Measurements from ENCODE around the gene ZNF333.
"Not testable (repeated sequence)": the region's sequence is repeated elsewhere in the genome, so short reads cannot be mapped to it uniquely, and the experiment has no call there.

The ZNF333 gene

GRCh38 chr19:14767466-14767971 is 77.7 kb downstream of the ZNF333 start:
- in situ Hi-C loops (cut with MboI; ENCODE audit: low sequenced_read_pairs): loop anchor here (5.0 kb wide), 1 partner anchor 370 kb away; no protein-coding TSS in a partner anchor

- in situ Hi-C loops (cut with MboI; ENCODE audit: low sequenced_read_pairs): loop anchor here (5.0 kb wide), 1 partner anchor 371 kb away; no protein-coding TSS in a partner anchor
Observed at GRCh38 chr19:14768001-14768400, 78.2 kb downstream of the ZNF333 start.

- in situ Hi-C loops (cut with MboI; ENCODE audit: low sequenced_read_pairs): loop anchor here (5.0 kb wide), 1 partner anchor 372 kb away; no protein-coding TSS in a partner anchor
Observed at GRCh38 chr19:14769201-14769600, 79.4 kb downstream of the ZNF333 start.

GRCh38 chr19:14770136-14770535 is 80.3 kb downstream of the ZNF333 start:
- in situ Hi-C loops (cut with MboI; ENCODE audit: low sequenced_read_pairs): no loop called here

GRCh38 chr19:14770944-14771839 is 81.3 kb downstream of the ZNF333 start:
- in situ Hi-C loops (cut with MboI; ENCODE audit: low sequenced_read_pairs): no loop called here

GRCh38 chr19:14772467-14772866 is 82.6 kb downstream of the ZNF333 start:
- in situ Hi-C loops (cut with MboI; ENCODE audit: low sequenced_read_pairs): no loop called here

- in situ Hi-C loops (cut with MboI; ENCODE audit: low sequenced_read_pairs): no loop called here
Observed at GRCh38 chr19:14772995-14773394, 83.1 kb downstream of the ZNF333 start.

- in situ Hi-C loops (cut with MboI; ENCODE audit: low sequenced_read_pairs): not testable (repeated sequence)
Observed at GRCh38 chr19:14773722-14774121, 83.9 kb downstream of the ZNF333 start.

GRCh38 chr19:14774373-14774772 is 84.5 kb downstream of the ZNF333 start:
- in situ Hi-C loops (cut with MboI; ENCODE audit: low sequenced_read_pairs): no loop called here

GRCh38 chr19:14775326-14775725 is 85.5 kb downstream of the ZNF333 start:
- in situ Hi-C loops (cut with MboI; ENCODE audit: low sequenced_read_pairs): not testable (repeated sequence)

- in situ Hi-C loops (cut with MboI; ENCODE audit: low sequenced_read_pairs): no loop called here
Observed at GRCh38 chr19:14775869-14776586, 86.2 kb downstream of the ZNF333 start.

GRCh38 chr19:14777645-14778044 is 87.8 kb downstream of the ZNF333 start:
- in situ Hi-C loops (cut with MboI; ENCODE audit: low sequenced_read_pairs): not testable (repeated sequence)

GRCh38 chr19:14778110-14778845 is 88.4 kb downstream of the ZNF333 start, which contains the start of gene ADGRE2:
TSS of gene ADGRE2 (minus strand) at chr19:14778560. CDS start at chr19:14776756, 1,804 bp downstream.
- in situ Hi-C loops (cut with MboI; ENCODE audit: low sequenced_read_pairs): not testable (repeated sequence)

- in situ Hi-C loops (cut with MboI; ENCODE audit: low sequenced_read_pairs): no loop called here
Observed at GRCh38 chr19:14779151-14779550, 89.3 kb downstream of the ZNF333 start.

GRCh38 chr19:14780622-14781225 is 90.9 kb downstream of the ZNF333 start:
- in situ Hi-C loops (cut with MboI; ENCODE audit: low sequenced_read_pairs): not testable (repeated sequence)

GRCh38 chr19:14781713-14782536 is 92.1 kb downstream of the ZNF333 start:
- in situ Hi-C loops (cut with MboI; ENCODE audit: low sequenced_read_pairs): not testable (repeated sequence)

GRCh38 chr19:14782626-14783409 is 93.0 kb downstream of the ZNF333 start:
- in situ Hi-C loops (cut with MboI; ENCODE audit: low sequenced_read_pairs): no loop called here

All from HL-60/S4 treated with phorbol 12-myristate 13-acetate at 8.2 ng/mL for 4 days and 3 days (cell line).